Esophagus muscularis mucosa (tissue), 4 donors: ENCODE results near the gene PDGFRB.

Experiments
- CTCF ChIP-seq, 3 experiments: fragments of 200-600 bp in 2 of 3; fragments of 450-650 bp in 1 of 3; sonication (generic) in 2 of 3; IDR thresholded peaks; one replicate each; pipeline ENCODE4 v1.5.1; 2017 to 2019; ENCODE audit warnings: antibody characterized with exemption in 3 of 3, mild to moderate bottlenecking in 2 of 3, moderate library complexity in 1 of 3
- EP300 ChIP-seq: sonication (generic); formaldehyde crosslinking; IDR thresholded peaks from one replicate; pipeline ENCODE4 v1.6.1; 2017; ENCODE audit warnings: antibody characterized with exemption
- POLR2A ChIP-seq: fragments of 450-650 bp; IDR thresholded peaks from one replicate; pipeline ENCODE4 v1.6.1; 2017; ENCODE audit warnings: antibody characterized with exemption, moderate library complexity, mild to moderate bottlenecking, low read depth
- POLR2AphosphoS5 ChIP-seq, 2 donors: sonication (generic); formaldehyde crosslinking; IDR thresholded peaks; one replicate each; pipeline ENCODE4 v1.6.1; 2017; ENCODE audit warnings: antibody characterized with exemption in 2 of 2

GRCh38 chr5:150121448-150122157 is 34.0 kb downstream of the PDGFRB start:
- TF ChIP-seq CTCF (IDR thresholded peaks at IDR 0.05) (no peak), EP300 (no peak), POLR2A (no peak), POLR2AphosphoS5 (IDR thresholded peaks at IDR 0.05) (no peak)
